KOPT-K1 (cell line): ENCODE measurements around the gene OR5H15.
"Not testable (repeated sequence)": the region's sequence is repeated elsewhere in the genome, so short reads cannot be mapped to it uniquely, and the experiment has no call there.

ENCODE experiments used
- H3K27ac ChIP-seq: fragments of 200-600 bp; sonication (generic); 2 replicates; pipeline ENCODE4 v1.5.1; 2016; ENCODE audit warnings: antibody characterized with exemption, mild to moderate bottlenecking, low read depth, low read length; ENCODE audit not compliant: poor library complexity, severe bottlenecking
- H3K36me3 ChIP-seq: fragments of 200-600 bp; sonication (generic); 2 replicates; pipeline ENCODE4 v1.5.1; 2017; ENCODE audit warnings: antibody characterized with exemption, mild to moderate bottlenecking, low read length, moderate library complexity; ENCODE audit not compliant: insufficient read depth
- H3K9me3 ChIP-seq: fragments of 200-600 bp; sonication (generic); 2 replicates; pipeline ENCODE4 v1.5.1; 2017; ENCODE audit warnings: antibody characterized with exemption, low read length, mild to moderate bottlenecking; ENCODE audit not compliant: insufficient read depth, poor library complexity, severe bottlenecking

The OR5H15 gene

GRCh38 chr3:98196293-98196692 lies 29.8 kb downstream of the OR5H15 start:
- not testable (repeated sequence) for H3K36me3 ChIP-seq, H3K9me3 ChIP-seq, H3K27ac ChIP-seq

DNA sequence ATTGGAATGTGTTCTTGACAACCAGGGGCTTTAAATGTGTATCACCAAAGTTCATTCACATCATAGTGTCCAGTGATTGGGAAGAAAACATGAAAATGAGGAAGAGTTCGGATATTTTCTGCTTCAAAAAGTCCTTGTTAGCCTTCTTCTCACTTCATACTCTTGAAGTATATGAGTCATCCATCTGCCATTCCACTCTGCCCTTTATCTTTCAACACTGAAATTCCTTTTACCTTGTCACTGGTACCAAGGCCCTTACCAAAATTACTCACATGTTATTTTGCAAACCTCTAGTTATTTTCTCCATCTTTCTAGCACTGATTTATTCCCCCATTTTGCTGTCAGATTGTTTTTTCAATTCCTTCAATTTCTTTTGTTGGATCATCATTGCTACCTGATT lies 32.5 kb downstream of the OR5H15 start:
- Histone ChIP-seq H3K36me3 (no peaks in the 10 kb centered on the region), H3K27ac (no peak overlapping the region), H3K9me3 (no peaks in the 10 kb centered on the region)

GRCh38 chr3:98209244-98209643 lies 42.7 kb downstream of the OR5H15 start:
- Histone ChIP-seq H3K27ac (no peak overlapping the region), H3K36me3 (no peaks in the 10 kb centered on the region), H3K9me3 (no peaks in the 10 kb centered on the region)

DNA sequence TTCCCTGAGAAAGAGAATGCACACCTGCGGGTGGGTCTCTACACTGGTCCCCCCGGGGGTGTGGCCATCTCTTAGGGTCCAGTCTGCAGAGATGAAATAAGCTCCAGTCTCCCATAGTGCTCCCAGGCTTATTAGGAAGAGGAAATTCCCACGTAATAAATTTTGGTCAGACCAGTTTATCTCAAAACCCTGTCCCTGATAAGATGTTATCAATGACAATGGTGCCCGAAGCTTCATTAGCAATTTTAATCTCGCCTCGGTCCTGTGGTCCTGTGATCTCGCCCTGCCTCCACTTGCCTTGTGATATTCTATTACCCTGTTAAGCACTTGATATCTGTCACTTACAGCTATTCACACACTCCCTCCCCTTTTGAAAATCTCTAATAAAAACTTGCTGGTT lies 46.8 kb downstream of the OR5H15 start:
- Histone ChIP-seq H3K27ac (no peak overlapping the region), H3K36me3 (no peaks in the 10 kb centered on the region), H3K9me3 (no peaks in the 10 kb centered on the region)

DNA sequence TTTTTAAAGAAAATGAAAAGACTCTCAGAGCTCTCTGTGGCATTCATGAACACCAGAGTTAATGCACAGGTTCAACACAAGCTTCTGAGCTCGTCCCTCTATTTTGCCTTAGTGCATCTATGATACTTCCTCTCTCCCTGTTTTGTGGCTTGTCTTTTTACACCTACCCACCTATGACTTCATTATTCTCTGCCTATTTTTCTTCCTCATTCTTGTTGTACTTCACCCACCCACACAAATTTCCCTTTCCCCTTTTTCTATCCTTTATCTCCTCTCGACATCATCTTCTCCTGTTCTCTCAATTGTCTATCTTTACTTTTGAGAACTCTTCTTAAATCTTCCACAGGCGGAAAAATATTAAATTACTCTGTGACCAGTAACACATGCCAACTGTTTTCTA lies 48.6 kb downstream of the OR5H15 start:
- Histone ChIP-seq H3K27ac (no peak overlapping the region), H3K36me3 (no peaks in the 10 kb centered on the region), H3K9me3 (no peaks in the 10 kb centered on the region)
